Uterus (tissue), 4 donors: Measurements from ENCODE around the gene SIAH2. TPM values are rescaled to one million over a fixed set of nuclear protein-coding genes. Genes with fewer than 3 reads are reported as not detected.

Experiments used
- DNase-seq, 2 donors: peaks; one replicate each; pipeline ENCODE4 v3.0.0-alpha.2; 2019 to 2020
- H3K27ac ChIP-seq, 2 donors: fragments of 200-600 bp; sonication (generic); 1 replicate in 1 of 2; 2 replicates in 1 of 2; pipeline ENCODE4 v1.5.1; 2016 to 2018
- H3K27me3 ChIP-seq, 2 donors: fragments of 200-600 bp; sonication (generic); one replicate each; pipeline ENCODE4 v1.5.1; 2018 to 2019; ENCODE audit warnings: control low read depth in 1 of 2
- H3K36me3 ChIP-seq, 2 donors: fragments of 200-600 bp; sonication (generic); one replicate each; pipeline ENCODE4 v1.5.1; 2019; ENCODE audit warnings: control low read depth in 1 of 2
- H3K4me1 ChIP-seq, 2 donors: fragments of 200-600 bp; sonication (generic); one replicate each; pipeline ENCODE4 v1.5.1; 2018 to 2019; ENCODE audit warnings: control low read depth in 1 of 2
- H3K4me3 ChIP-seq, 2 donors: fragments of 200-600 bp; sonication (generic); 1 replicate in 1 of 2; 2 replicates in 1 of 2; pipeline ENCODE4 v1.5.1; 2018 to 2019; ENCODE audit warnings: mild to moderate bottlenecking in 1 of 2
- H3K9me3 ChIP-seq, 2 donors: fragments of 200-600 bp; sonication (generic); one replicate each; pipeline ENCODE4 v1.5.1; 2019; ENCODE audit warnings: control low read depth in 1 of 2
- POLR2A ChIP-seq, 2 donors: fragments of 450-650 bp; IDR thresholded peaks; one replicate each; pipeline ENCODE4 v1.6.1; 2016; ENCODE audit warnings: antibody characterized with exemption in 2 of 2, mild to moderate bottlenecking in 1 of 2, moderate library complexity in 1 of 2
- intact Hi-C: fragments of 100-400 bp; cut with DNase I; formaldehyde crosslinking; loops from one replicate; pipeline ENCODE4 v1.15.1; 2023; ENCODE audit warnings: low total_unique reads
- total RNA-seq, 4 donors: library from RNA; depleted of rRNA in 3 of 4; stranded (reverse); fragments of >200 nt in 3 of 4; gene quantifications; one replicate each; pipeline versions ENCODE4 v1.1.0 to v1.2.4, GENCODE V29; 2014 to 2023
- TF ChIP-seq, protein P1 (sequence below), 4 experiments: fragments of 200-600 bp in 2 of 4; fragments of 450-650 bp in 2 of 4; sonication (generic) in 2 of 4; IDR thresholded peaks; one replicate each; pipeline ENCODE4 v1.5.1; 2016 to 2019; ENCODE audit warnings: antibody characterized with exemption in 4 of 4, mild to moderate bottlenecking in 2 of 4, moderate library complexity in 1 of 4
- donor health status: DM: yes; HTN: yes; CAD: no.

The SIAH2 gene, protein sequence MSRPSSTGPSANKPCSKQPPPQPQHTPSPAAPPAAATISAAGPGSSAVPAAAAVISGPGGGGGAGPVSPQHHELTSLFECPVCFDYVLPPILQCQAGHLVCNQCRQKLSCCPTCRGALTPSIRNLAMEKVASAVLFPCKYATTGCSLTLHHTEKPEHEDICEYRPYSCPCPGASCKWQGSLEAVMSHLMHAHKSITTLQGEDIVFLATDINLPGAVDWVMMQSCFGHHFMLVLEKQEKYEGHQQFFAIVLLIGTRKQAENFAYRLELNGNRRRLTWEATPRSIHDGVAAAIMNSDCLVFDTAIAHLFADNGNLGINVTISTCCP
- 10 to 100 TPM; 25.4 to 63.8 (median 43.6) TPM for total RNA-seq

DNA sequence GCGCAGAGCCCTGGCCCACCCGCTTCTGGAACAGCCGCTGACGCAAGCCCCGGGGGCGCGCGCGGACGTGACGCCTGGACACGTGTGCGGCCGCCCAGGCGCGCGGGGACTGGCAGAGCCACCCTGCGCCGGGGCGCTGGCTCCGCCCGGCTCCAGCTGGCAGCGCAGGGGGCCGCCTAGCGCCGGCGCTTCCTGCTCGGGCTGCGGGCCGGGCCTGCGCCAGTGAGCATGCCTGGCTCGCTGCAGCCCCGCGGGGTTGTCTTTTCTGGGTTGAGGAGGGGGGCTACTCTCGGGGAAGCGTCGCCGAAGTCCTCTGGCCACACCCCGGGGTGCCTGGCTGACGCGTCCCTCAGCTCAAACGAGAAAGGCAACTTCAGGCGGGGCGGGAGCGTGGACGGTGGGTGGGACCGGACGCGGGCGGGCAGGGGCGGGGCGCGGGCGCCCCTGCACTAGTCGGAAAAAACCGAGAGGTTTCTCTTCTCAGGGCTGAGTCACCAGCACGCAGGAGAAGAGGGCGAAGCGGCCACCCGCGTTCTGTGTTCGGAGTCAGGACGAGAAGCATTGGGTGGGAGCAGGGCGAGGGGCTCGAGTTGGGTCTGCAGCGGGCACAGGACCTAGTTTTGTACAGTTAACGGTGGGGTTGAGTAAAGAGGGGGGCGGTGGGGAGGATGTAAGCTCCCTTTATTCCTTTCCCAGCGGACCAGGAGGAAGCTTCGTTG, at the start of gene SIAH2:
TSS of gene SIAH2 (minus strand) at position 48 of the 719 bp plus-strand sequence. CDS start 320 bp downstream, outside the sequence.
- DNase-seq = peak; percentile 91
- Histone ChIP-seq H3K27ac (peak within 1 kb of the TSS; percentile 98 to 99), H3K27me3 (no peaks in the 10 kb centered on the region), H3K4me1 (peaks cover 5% of the 10 kb centered on the region in 2 donors), H3K36me3 (no peaks in the 10 kb centered on the region), H3K9me3 (no peaks in the 10 kb centered on the region), H3K4me3 (peak within 1 kb of the TSS; percentile 74 to 91)
- TF ChIP-seq POLR2A (IDR thresholded peaks at IDR 0.05) = peak; percentile 78 to 98
- TF ChIP-seq, protein P1, sequence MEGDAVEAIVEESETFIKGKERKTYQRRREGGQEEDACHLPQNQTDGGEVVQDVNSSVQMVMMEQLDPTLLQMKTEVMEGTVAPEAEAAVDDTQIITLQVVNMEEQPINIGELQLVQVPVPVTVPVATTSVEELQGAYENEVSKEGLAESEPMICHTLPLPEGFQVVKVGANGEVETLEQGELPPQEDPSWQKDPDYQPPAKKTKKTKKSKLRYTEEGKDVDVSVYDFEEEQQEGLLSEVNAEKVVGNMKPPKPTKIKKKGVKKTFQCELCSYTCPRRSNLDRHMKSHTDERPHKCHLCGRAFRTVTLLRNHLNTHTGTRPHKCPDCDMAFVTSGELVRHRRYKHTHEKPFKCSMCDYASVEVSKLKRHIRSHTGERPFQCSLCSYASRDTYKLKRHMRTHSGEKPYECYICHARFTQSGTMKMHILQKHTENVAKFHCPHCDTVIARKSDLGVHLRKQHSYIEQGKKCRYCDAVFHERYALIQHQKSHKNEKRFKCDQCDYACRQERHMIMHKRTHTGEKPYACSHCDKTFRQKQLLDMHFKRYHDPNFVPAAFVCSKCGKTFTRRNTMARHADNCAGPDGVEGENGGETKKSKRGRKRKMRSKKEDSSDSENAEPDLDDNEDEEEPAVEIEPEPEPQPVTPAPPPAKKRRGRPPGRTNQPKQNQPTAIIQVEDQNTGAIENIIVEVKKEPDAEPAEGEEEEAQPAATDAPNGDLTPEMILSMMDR (IDR thresholded peaks at IDR 0.05) = peak in 2 of 4 experiments; percentile 1 to 5
- intact Hi-C loops = no loop called here

DNA sequence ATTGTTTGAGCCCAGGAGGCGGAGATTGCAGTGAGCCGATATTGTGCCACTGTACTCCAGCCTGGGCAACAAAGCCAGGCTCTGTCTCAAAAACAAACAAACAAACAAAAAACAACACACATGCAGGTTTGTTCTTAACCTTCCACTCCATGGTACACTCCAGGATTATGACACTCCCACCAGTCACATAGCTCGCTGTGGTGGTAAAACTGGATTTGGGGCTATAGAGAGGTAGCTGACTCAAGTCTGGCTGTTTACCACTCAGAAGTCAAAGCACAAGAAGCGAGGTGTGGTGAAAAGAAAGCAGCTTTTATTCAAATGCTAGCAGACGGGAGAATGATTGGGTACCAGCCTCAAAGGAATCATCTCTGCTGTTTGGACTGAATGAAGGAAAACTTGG, 49.0 kb upstream of the SIAH2 start:
- TF ChIP-seq POLR2A (IDR thresholded peaks at IDR 0.05) = no peak
- TF ChIP-seq, protein P1 (IDR thresholded peaks at IDR 0.05) = no peak
- no peak for DNase-seq
- intact Hi-C loops = no loop called here
- Histone ChIP-seq H3K4me1 (no peaks in the 10 kb centered on the region), H3K4me3 (no peak overlapping the region), H3K36me3 (peaks cover 0 to 2% of the 10 kb centered on the region in 2 donors), H3K27ac (no peak overlapping the region), H3K27me3 (no peaks in the 10 kb centered on the region), H3K9me3 (no peaks in the 10 kb centered on the region)

DNA sequence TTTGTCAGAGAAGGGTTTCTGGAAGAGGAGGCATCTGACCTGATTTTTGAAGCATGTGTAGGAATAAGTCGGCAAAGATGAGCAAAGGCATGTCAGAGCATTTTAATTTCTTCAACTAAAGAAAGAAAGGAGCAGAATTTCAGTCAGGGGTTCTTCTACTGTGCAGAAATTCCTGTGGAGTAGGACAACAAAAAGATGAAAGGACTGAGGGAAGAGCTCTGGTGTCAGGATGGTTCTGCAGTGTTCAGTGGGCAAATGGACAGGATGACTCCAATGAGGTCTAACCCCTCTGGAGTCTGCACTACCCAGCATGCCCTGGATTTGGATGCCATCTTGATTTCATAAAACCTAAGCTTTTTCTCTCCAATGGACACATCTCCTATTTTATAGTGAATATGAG, 47.7 kb upstream of the SIAH2 start:
- TF ChIP-seq, protein P1 (IDR thresholded peaks at IDR 0.05) = no peak
- TF ChIP-seq POLR2A (IDR thresholded peaks at IDR 0.05) = no peak
- intact Hi-C loops = no loop called here
- Histone ChIP-seq H3K27me3 (no peaks in the 10 kb centered on the region), H3K9me3 (no peaks in the 10 kb centered on the region), H3K4me1 (no peaks in the 10 kb centered on the region), H3K27ac (no peak overlapping the region), H3K4me3 (no peak overlapping the region), H3K36me3 (peaks cover 0 to 2% of the 10 kb centered on the region in 2 donors)
- no peak for DNase-seq

DNA sequence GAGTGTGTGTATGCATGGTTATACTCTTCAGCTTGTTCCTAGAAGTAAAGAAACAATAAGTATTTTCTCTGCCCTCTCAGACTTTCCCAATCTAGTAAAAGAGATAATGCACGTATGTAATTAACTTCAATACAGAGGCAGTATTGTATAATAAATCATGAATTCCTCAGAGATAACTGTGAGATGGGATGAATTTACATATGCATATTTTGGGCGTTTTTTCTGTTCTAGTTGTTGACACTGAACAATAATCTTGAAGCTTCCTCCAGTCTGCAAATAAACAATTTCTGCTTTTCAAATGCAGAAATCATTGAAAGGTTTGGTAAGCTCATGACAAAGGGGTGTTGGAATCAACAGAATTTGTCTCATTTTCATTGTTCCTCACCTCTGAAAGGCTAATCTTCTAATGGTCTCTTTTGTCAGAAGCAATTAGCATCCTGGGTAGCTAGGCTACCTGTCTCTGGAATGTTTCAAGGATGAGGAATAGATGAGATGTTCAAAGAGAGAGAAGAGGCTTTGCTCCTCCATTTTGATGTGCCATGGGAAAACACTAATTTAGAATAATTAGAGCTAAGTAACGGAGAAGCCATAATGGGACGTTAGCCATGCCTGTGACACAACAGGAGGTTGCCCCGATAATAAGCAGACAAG, 43.3 kb upstream of the SIAH2 start:
- no peak overlapping the region for H3K27ac ChIP-seq
- no peak for TF ChIP-seq POLR2A (IDR thresholded peaks at IDR 0.05)
- TF ChIP-seq, protein P1 (IDR thresholded peaks at IDR 0.05) = no peak
- H3K27me3 ChIP-seq = no peaks in the 10 kb centered on the region
- DNase-seq = no peak
- H3K4me1 ChIP-seq = no peaks in the 10 kb centered on the region
- no peaks in the 10 kb centered on the region for H3K9me3 ChIP-seq
- intact Hi-C loops = no loop called here
- no peak overlapping the region for H3K4me3 ChIP-seq
- H3K36me3 ChIP-seq = no peaks in the 10 kb centered on the region
